Muscle layer of colon (tissue), 2 donors: ENCODE measurements around the gene LYZL1.

ENCODE experiments used
- H3K27ac ChIP-seq: one replicate; pipeline ENCODE4 v1.7.0; 2013; ENCODE audit warnings: low read depth, mild to moderate bottlenecking, low read length, moderate library complexity
- H3K27me3 ChIP-seq, 2 donors: one replicate each; pipeline ENCODE4 v1.7.0; 2013; ENCODE audit warnings: low read length in 2 of 2, mild to moderate bottlenecking in 2 of 2; ENCODE audit not compliant: insufficient read depth in 2 of 2, control insufficient read depth in 1 of 2
- H3K36me3 ChIP-seq: one replicate; pipeline ENCODE4 v1.7.0; 2013; ENCODE audit warnings: mild to moderate bottlenecking, low read length; ENCODE audit not compliant: insufficient read depth
- H3K4me1 ChIP-seq: one replicate; pipeline ENCODE4 v1.7.0; 2013; ENCODE audit warnings: mild to moderate bottlenecking, low read length; ENCODE audit not compliant: insufficient read depth
- H3K4me3 ChIP-seq, 2 donors: one replicate each; pipeline ENCODE4 v1.7.0; 2013; ENCODE audit warnings: low read length in 2 of 2, low read depth in 1 of 2, mild to moderate bottlenecking in 1 of 2, moderate library complexity in 1 of 2
- H3K9ac ChIP-seq: one replicate; pipeline ENCODE4 v1.7.0; 2013; ENCODE audit warnings: low read length
- H3K9me3 ChIP-seq: one replicate; pipeline ENCODE4 v1.7.0; 2013; ENCODE audit warnings: mild to moderate bottlenecking, low read length
- donor health status: abdominal sarcoma.
- donor health status: Adenocarcinoma of cecum.

Gene LYZL1

DNA sequence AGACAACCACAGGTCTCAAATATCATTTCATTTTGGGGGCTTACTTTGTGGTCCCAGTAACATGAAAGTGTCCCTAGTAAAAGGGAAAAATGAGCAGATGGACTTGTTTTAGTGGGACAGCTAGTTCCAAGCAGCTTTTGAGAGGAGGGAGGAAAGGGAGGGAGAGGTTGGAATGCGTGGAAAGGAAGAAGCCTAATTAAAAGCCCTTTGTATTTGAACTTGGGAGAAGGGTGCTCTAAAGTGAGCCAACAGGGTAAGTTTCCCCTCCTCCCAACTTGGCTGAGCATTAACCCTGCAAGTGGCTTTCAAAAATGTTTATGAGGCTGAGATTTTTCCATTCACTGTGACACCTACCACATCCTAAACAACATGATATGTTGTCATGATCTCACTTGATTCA lies 38.8 kb upstream of the LYZL1 start:
- Histone ChIP-seq H3K27ac (no peak overlapping the region), H3K4me3 (no peak overlapping the region), H3K4me1 (no peaks in the 10 kb centered on the region), H3K36me3 (no peaks in the 10 kb centered on the region), H3K9me3 (no peaks in the 10 kb centered on the region), H3K27me3 (no peaks in the 10 kb centered on the region), H3K9ac (no peak overlapping the region)

DNA sequence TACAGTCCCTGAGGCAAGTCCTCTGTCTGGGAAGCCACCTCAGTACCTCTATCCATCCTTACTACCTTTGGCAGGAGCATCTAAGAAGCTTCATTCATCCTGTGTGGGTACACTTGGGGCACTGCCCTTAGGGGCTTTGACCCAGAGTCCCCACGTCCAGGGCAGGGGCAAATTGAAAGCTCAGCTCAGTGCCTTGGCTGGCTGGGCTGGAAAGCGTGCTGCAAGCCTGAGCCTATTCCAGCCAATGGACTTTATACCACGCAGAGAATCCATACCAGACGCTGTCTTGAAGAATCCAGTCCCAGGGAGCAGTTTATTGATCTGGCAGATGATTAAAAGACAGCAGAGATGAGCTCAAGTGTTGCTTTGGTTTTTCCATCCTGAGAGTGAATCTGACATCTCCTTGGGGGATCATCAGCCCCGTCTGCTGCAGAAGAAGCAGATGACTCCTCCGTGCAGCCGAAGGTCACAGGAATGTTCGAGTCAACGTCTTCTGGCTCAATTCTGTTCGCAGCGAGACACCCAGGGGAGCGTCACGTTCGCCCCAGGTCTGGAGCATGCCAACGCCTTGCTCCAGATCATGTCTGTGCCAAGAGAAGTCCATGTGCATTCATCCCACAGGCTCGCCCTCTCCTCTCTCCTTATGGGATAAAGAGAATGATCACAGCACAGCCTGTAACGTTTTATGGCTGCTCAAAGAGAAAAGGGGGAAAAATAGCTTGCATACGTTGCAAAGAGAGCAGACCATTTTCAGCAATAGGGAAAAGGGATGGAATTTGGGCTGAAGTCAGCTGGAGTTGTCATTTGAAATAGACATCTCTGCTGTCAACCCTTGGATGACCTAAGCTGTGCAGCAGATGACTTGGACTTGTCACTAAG lies 35.8 kb upstream of the LYZL1 start:
- Histone ChIP-seq H3K4me3 (no peak overlapping the region), H3K9me3 (no peaks in the 10 kb centered on the region), H3K27me3 (no peaks in the 10 kb centered on the region), H3K4me1 (peaks cover 16% of the 10 kb centered on the region), H3K27ac (no peak overlapping the region), H3K36me3 (no peaks in the 10 kb centered on the region), H3K9ac (no peak overlapping the region)

DNA sequence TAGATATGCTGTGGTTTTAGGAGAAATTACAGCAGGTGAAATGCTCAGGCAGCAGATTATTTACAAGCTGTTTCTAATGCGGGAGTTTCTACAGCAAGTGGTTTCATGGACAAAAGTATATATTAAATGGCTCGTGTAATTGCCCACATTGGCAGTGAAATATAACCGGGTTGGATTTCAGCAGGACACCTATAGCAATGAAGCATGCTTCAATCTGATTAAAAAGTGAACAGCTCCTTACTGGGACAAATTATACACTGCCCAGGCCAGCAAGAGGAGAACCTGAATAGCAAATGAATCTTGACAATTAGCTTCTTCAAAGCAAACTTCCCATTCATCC lies 35.2 kb upstream of the LYZL1 start:
- Histone ChIP-seq H3K27me3 (no peaks in the 10 kb centered on the region), H3K27ac (no peak overlapping the region), H3K36me3 (no peaks in the 10 kb centered on the region), H3K4me3 (no peak overlapping the region), H3K4me1 (peaks cover 19% of the 10 kb centered on the region), H3K9ac (no peak overlapping the region), H3K9me3 (no peaks in the 10 kb centered on the region)

DNA sequence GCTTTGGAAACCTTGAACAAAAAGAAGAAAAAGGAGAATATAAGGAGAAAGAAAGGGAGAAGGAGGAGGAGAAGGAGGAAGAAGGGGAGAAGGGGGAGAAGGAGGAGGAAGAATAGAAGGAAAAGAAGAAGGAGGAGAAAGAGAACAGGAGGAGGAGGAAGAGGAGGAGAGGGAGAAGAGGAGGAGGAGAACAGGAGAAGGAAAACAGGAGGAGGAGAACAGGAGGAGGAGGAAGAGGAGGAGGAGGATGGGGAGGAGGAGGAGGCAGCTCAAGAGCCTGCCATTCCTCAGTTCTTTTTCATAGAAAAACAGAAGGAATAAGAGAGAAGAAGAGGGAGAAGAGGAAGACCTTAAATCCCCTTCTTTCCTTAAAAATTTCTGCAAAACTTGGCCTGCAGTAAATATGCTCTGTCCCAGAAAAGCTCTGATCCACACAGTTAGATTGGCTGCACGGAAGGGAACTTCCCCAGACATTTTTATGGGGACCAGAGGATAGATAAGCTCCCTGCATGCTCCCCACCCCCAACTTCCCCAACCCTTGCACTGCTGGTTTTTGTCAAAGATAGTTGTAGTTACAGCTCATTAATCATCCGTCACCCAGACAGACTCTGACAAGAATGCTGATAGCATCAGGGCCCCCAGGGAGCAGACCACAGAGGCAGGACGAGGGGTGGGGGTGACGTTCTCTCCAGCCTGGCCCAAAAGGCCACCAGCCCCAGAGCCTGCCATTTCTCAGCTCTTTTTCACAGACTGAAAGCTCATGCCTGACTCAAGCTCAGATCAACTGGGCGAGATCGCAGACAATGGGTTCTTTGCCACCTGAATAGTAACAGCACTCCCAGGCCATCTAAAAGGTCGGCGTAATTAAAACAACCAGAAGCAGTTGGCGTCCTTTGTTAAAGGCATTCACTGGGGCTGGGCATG lies 34.5 kb upstream of the LYZL1 start:
- H3K36me3 ChIP-seq, result no peaks in the 10 kb centered on the region
- H3K4me1 ChIP-seq, result peaks cover 19% of the 10 kb centered on the region
- no peaks in the 10 kb centered on the region for H3K9me3 ChIP-seq
- no peak overlapping the region for H3K4me3 ChIP-seq
- no peaks in the 10 kb centered on the region for H3K27me3 ChIP-seq
- H3K9ac ChIP-seq, result no peak overlapping the region
- H3K27ac ChIP-seq, result no peak overlapping the region

DNA sequence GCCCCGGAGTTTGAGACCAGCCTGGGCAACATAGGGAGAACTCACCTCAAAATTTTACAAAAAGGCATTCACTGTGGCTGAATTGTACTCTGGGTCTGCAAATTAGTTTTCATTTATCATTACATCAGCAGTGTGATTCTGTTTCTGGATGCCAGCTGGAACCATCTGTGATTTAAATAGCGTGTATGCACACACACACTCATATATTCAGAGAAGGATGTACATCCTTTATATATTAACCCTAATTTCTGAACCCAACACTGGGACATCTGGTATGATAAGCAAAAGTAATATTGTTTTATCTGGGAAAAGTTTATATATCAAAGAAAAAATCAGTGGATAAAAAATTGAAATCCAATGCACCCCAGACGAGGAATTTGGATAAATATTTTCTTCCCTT lies 33.8 kb upstream of the LYZL1 start:
- Histone ChIP-seq H3K4me3 (no peak overlapping the region), H3K4me1 (peaks cover 19% of the 10 kb centered on the region), H3K27me3 (no peaks in the 10 kb centered on the region), H3K9me3 (no peaks in the 10 kb centered on the region), H3K36me3 (no peaks in the 10 kb centered on the region), H3K9ac (no peak overlapping the region), H3K27ac (no peak overlapping the region)

DNA sequence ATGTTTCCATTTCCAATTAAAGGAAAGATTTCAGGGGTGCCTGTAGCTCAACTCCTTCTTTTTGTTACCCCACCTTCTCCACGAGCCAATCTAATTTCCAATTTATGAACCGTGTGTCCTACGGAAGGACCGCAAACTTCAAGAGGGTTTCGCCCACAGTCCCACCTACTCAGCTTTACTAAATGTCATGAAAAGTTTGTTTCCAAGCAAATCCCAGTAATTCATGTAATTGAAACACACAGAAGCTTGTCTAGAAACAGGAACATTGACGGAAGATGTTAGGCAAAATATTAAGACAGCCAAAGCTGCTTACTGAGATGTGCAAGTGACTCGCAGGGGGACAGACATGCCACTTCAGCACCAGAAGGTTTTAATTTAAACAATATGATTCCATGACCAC lies 32.9 kb upstream of the LYZL1 start:
- Histone ChIP-seq H3K36me3 (no peaks in the 10 kb centered on the region), H3K27me3 (no peaks in the 10 kb centered on the region), H3K4me3 (no peak overlapping the region), H3K9me3 (no peaks in the 10 kb centered on the region), H3K9ac (no peak overlapping the region), H3K27ac (no peak overlapping the region), H3K4me1 (peaks cover 19% of the 10 kb centered on the region)

DNA sequence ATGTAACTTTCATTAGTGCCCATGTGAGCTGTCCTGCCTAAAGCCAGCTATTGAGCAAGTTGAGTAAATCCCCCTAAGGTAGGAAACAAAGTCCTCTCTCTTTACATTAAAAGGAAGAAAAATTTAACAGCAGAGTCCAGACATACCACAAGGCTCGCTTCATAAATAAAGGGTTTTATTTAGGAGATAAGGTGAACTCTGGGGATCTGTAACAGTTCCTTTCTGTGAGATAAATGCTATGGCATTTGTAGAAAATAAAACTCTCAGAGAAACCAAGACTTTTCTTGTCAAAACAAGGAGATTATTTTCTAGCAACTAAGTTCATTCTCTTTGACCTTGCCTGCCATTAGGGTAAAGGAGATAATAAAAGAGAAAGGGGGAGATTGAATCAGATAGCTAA lies 32.3 kb upstream of the LYZL1 start:
- Histone ChIP-seq H3K27me3 (no peaks in the 10 kb centered on the region), H3K27ac (no peak overlapping the region), H3K9me3 (no peaks in the 10 kb centered on the region)

DNA sequence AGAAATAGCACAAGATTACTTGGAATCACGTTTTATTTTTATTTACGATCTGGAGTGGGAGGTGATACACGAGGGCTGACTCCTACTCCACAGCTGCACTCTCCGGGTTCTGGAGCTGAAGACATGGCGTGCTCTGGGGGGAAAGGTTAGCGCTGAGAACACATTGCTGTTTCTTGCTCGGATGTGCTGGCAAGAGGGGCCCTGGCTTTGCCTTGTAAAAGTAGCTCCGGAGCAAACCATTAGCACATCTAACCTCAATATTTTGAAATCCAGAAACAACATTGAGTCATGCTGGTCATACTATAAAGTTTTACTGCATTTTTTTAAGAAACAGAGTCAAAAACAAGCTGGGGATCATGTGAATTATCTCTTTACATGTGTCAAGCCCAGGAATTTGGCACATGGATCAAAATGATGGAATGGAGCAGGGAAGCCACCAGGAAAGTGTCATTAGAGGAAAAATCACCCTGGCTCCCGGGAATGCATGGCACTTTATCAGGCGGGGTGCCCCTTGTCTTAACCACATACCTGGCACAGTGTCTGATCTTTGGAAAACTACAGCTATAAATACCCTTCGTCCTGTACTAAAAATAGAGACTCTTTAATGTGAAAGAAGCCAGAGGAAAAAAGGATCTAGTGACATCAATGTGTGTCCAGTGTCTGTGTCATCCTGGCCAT lies 31.6 kb upstream of the LYZL1 start:
- Histone ChIP-seq H3K9ac (no peak overlapping the region), H3K4me1 (peaks cover 19% of the 10 kb centered on the region), H3K9me3 (no peaks in the 10 kb centered on the region), H3K4me3 (no peak overlapping the region), H3K27me3 (no peaks in the 10 kb centered on the region), H3K36me3 (no peaks in the 10 kb centered on the region), H3K27ac (no peak overlapping the region)

More for the DNA sequence above, 32.3 kb upstream of the LYZL1 start:
- no peak overlapping the region for H3K4me3 ChIP-seq
- no peaks in the 10 kb centered on the region for H3K36me3 ChIP-seq
- peaks cover 19% of the 10 kb centered on the region for H3K4me1 ChIP-seq
- H3K9ac ChIP-seq, result no peak overlapping the region

DNA sequence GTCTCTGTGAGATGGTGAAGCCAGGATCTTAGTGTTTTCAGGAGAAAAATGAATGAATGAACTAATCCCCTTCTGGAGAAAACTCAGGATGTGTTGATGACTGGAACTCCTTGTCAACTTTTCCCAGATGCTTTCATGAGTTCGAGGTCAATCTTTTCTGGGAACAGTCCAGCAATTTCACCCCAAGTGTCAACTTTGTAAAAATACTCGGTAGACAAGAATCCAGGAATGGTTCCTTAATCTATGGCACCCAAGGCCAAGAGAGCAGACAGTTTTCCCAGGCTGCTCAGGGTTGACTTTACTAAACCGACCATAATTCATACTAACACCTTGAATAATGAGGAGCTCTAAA lies 31.1 kb upstream of the LYZL1 start:
- Histone ChIP-seq H3K9ac (no peak overlapping the region), H3K9me3 (no peaks in the 10 kb centered on the region), H3K27ac (no peak overlapping the region), H3K36me3 (no peaks in the 10 kb centered on the region), H3K27me3 (no peaks in the 10 kb centered on the region), H3K4me1 (peaks cover 19% of the 10 kb centered on the region), H3K4me3 (no peak overlapping the region)

DNA sequence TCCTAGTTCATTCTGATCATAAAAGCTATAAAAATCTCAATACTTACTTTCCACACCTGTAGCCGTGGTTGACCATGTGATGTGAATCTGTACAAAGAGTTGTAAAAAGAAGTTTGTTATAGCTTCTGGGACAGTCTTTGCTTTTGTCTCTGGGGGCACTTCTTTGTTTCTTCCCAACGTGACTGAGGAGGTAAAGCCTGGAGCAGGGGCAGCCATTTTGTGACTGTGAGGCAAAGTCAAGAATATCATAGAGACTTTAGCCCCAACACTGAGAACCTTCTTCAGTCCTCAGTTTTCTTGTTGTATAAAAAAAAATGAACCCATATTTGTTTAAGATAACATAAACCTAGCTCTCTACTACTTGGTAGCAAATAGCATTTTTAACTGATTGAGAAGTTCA lies 29.4 kb upstream of the LYZL1 start:
- no peaks in the 10 kb centered on the region for H3K9me3 ChIP-seq
- no peaks in the 10 kb centered on the region for H3K27me3 ChIP-seq
- H3K4me3 ChIP-seq, result no peak overlapping the region
- H3K9ac ChIP-seq, result no peak overlapping the region
- H3K4me1 ChIP-seq, result peaks cover 19% of the 10 kb centered on the region
- no peak overlapping the region for H3K27ac ChIP-seq
- no peaks in the 10 kb centered on the region for H3K36me3 ChIP-seq

DNA sequence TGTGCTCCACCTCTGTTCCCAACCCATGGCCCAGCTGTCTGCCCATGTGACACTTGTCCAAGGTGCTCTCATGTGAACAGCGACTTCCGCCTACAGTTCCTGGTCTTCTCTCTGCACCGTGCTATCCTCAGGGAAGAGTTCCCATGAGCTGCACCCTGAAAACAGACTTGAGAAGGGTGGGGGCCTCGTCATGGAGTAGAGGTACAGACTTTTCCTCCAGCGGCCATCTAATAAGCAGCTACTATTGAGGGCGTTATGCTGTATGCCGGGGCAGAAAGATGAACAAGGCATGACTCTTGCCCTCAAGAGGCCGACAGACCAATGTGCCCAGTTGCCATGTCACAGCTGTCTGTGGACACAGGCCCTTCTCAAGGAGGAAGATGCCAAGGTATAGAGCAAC lies 25.4 kb upstream of the LYZL1 start:
- Histone ChIP-seq H3K36me3 (no peaks in the 10 kb centered on the region), H3K9me3 (no peaks in the 10 kb centered on the region), H3K27me3 (no peaks in the 10 kb centered on the region), H3K27ac (no peak overlapping the region), H3K4me3 (no peak overlapping the region), H3K4me1 (no peaks in the 10 kb centered on the region), H3K9ac (no peak overlapping the region)
